Left lung (tissue), 10 donors: Measurements from ENCODE around the gene NAV3. TPM values are rescaled to one million over a fixed set of nuclear protein-coding genes. Genes with fewer than 3 reads are reported as not detected.
"Not testable (repeated sequence)": the region's sequence is repeated elsewhere in the genome, so short reads cannot be mapped to it uniquely, and the experiment has no call there.

Experiments used
- ATAC-seq: fragments of 200-7000 bp; cut with Tn5 transposase; one replicate; pipeline ENCODE4 v1.9.1; 2020; ENCODE audit warnings: moderate library complexity
- DNase-seq, 4 donors: peaks; one replicate each; pipeline ENCODE4 v3.0.0-alpha.2; 2013 to 2020
- H3K27ac ChIP-seq, 2 donors: fragments of 200-600 bp; sonication (generic) in 1 of 2; one replicate each; pipeline versions ENCODE4 v1.5.0 to v1.8.0; 2020 to 2021
- H3K27me3 ChIP-seq, 2 donors: fragments of 200-600 bp; sonication (generic) in 1 of 2; one replicate each; pipeline versions ENCODE4 v1.5.0 to v1.8.0; 2020 to 2021
- H3K36me3 ChIP-seq, 2 donors: fragments of 200-600 bp; sonication (generic) in 1 of 2; one replicate each; pipeline versions ENCODE4 v1.5.0 to v1.8.0; 2020 to 2021
- H3K4me1 ChIP-seq, 2 donors: fragments of 200-600 bp; one replicate each; pipeline ENCODE4 v1.8.0; 2021
- H3K4me3 ChIP-seq, 2 donors: fragments of 200-600 bp; sonication (generic) in 1 of 2; one replicate each; pipeline versions ENCODE4 v1.5.0 to v1.8.0; 2020 to 2021; ENCODE audit warnings: mild to moderate bottlenecking in 1 of 2
- H3K9me3 ChIP-seq, 2 donors: fragments of 200-600 bp; sonication (generic) in 1 of 2; one replicate each; pipeline versions ENCODE4 v1.5.0 to v1.8.0; 2020 to 2021
- CTCF ChIP-seq, 2 donors: fragments of 200-600 bp; sonication (generic) in 1 of 2; IDR thresholded peaks; one replicate each; pipeline versions ENCODE4 v1.5.0 to v1.8.0; 2021; ENCODE audit warnings: antibody characterized with exemption in 2 of 2
- intact Hi-C, 2 donors: fragments of 100-400 bp; cut with DNase I; formaldehyde crosslinking; loops; one replicate each; pipeline versions ENCODE4 v1.11.2 to v1.14.2; 2022
- polyA plus RNA-seq, 6 donors: library from polyadenylated mRNA; unstranded; fragments of 120-200 nt; gene quantifications; one replicate each; pipeline ENCODE4 v1.2.1, GENCODE V29; 2013; ENCODE audit not compliant: insufficient read length in 6 of 6
- total RNA-seq, 2 donors: library from RNA; stranded (reverse); fragmentation: NEBNext Ultra II Directional; extraction: Animal tissue kit (Norgen Biotek cat#: 25700); gene quantifications; one replicate each; pipeline ENCODE4 v1.2.1, GENCODE V29; 2021
- donor health status: DM: no; HTN: yes; CAD: no.
- donor health status: DM: no; HTN: no; CAD: no.

The NAV3 gene
- total and polyA plus RNA-seq, 8 donors, result 5.2 to 10.8 (median 6.8) TPM

- Histone ChIP-seq H3K36me3 (no peaks in the 10 kb centered on the region), H3K4me3 (no peak overlapping the region), H3K4me1 (no peaks in the 10 kb centered on the region), H3K27me3 (no peaks in the 10 kb centered on the region), H3K27ac (no peak overlapping the region), H3K9me3 (no peaks in the 10 kb centered on the region)
- intact Hi-C loops, result no loop called here
- ATAC-seq, result no peak
- DNase-seq, result no peak
- no peak for TF ChIP-seq CTCF (IDR thresholded peaks at IDR 0.05)
Measured at GRCh38 chr12:78101113-78101876, 270.6 kb downstream of the NAV3 start.

GRCh38 chr12:78101946-78102635 lies 271.4 kb downstream of the NAV3 start:
- Histone ChIP-seq H3K4me3 (no peak overlapping the region), H3K9me3 (no peaks in the 10 kb centered on the region), H3K27me3 (no peaks in the 10 kb centered on the region), H3K36me3 (no peaks in the 10 kb centered on the region), H3K27ac (no peak overlapping the region), H3K4me1 (no peaks in the 10 kb centered on the region)
- ATAC-seq, result no peak
- TF ChIP-seq CTCF (IDR thresholded peaks at IDR 0.05), result no peak
- intact Hi-C loops, result no loop called here
- no peak for DNase-seq

- DNase-seq, intact Hi-C loops, H3K27ac ChIP-seq, H3K4me3 ChIP-seq, H3K36me3 ChIP-seq, H3K27me3 ChIP-seq, H3K4me1 ChIP-seq, H3K9me3 ChIP-seq, ATAC-seq: not testable (repeated sequence)
Measured at GRCh38 chr12:78102801-78103200, 272.1 kb downstream of the NAV3 start.

GRCh38 chr12:78115889-78116288 lies 285.2 kb downstream of the NAV3 start:
- H3K27ac ChIP-seq, result no peak overlapping the region
- intact Hi-C loops, result no loop called here
- no peaks in the 10 kb centered on the region for H3K36me3 ChIP-seq
- peaks cover 0 to 20% of the 10 kb centered on the region in 2 donors for H3K9me3 ChIP-seq
- DNase-seq (no peak), ATAC-seq (no peak)
- no peak overlapping the region for H3K4me3 ChIP-seq
- no peak for TF ChIP-seq CTCF (IDR thresholded peaks at IDR 0.05)
- H3K27me3 ChIP-seq, result no peaks in the 10 kb centered on the region
- H3K4me1 ChIP-seq, result no peaks in the 10 kb centered on the region

- no peaks in the 10 kb centered on the region for H3K27me3 ChIP-seq
- peaks cover 0 to 9% of the 10 kb centered on the region in 2 donors for H3K9me3 ChIP-seq
- DNase-seq (no peak), ATAC-seq (no peak)
- no peak overlapping the region for H3K27ac ChIP-seq
- intact Hi-C loops, result no loop called here
- TF ChIP-seq CTCF (IDR thresholded peaks at IDR 0.05), result no peak
- H3K4me3 ChIP-seq, result no peak overlapping the region
- no peaks in the 10 kb centered on the region for H3K4me1 ChIP-seq
- H3K36me3 ChIP-seq, result no peaks in the 10 kb centered on the region
Measured at GRCh38 chr12:78118036-78118435, 287.3 kb downstream of the NAV3 start.
